ENCODE results near the gene GPR162. TPM values are rescaled to one million over a fixed set of nuclear protein-coding genes. Genes with fewer than 3 reads are reported as not detected.

The GPR162 gene
- total RNA-seq, 1 donor = 1.4 TPM

GRCh38 chr12:6855322-6855721 lies 33.7 kb downstream of the GPR162 start:
- Histone ChIP-seq H2AFZ (ENCODE audit: low read length) (no peak overlapping the region), H3K4me1 (ENCODE audit: insufficient read depth, low read length) (peaks cover 23% of the 10 kb centered on the region), H3K4me2 (ENCODE audit: insufficient read depth, low read length) (no peak overlapping the region), H3K4me3 (ENCODE audit: insufficient read depth, low read length) (no peak overlapping the region), H3K79me2 (ENCODE audit: insufficient read depth, low read length) (peaks cover 42% of the 10 kb centered on the region), H4K20me1 (ENCODE audit: insufficient read depth, low read length) (peaks cover 3% of the 10 kb centered on the region), H3K36me3 (ENCODE audit: insufficient read depth, low read length) (peaks cover 53% of the 10 kb centered on the region), H3K9me3 (ENCODE audit: low read depth, low read length) (no peaks in the 10 kb centered on the region), H3K27ac (ENCODE audit: low read depth, low read length) (no peak overlapping the region), H3K27me3 (ENCODE audit: insufficient read depth, low read length) (no peaks in the 10 kb centered on the region)
- DNase-seq (ENCODE audit: insufficient read length, low spot score, missing footprints) = peak; percentile 77
- TF ChIP-seq, protein P1, sequence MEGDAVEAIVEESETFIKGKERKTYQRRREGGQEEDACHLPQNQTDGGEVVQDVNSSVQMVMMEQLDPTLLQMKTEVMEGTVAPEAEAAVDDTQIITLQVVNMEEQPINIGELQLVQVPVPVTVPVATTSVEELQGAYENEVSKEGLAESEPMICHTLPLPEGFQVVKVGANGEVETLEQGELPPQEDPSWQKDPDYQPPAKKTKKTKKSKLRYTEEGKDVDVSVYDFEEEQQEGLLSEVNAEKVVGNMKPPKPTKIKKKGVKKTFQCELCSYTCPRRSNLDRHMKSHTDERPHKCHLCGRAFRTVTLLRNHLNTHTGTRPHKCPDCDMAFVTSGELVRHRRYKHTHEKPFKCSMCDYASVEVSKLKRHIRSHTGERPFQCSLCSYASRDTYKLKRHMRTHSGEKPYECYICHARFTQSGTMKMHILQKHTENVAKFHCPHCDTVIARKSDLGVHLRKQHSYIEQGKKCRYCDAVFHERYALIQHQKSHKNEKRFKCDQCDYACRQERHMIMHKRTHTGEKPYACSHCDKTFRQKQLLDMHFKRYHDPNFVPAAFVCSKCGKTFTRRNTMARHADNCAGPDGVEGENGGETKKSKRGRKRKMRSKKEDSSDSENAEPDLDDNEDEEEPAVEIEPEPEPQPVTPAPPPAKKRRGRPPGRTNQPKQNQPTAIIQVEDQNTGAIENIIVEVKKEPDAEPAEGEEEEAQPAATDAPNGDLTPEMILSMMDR (IDR thresholded peaks at IDR 0.05; ENCODE audit: extremely low read depth, low read depth, low read length) = no peak

DNA sequence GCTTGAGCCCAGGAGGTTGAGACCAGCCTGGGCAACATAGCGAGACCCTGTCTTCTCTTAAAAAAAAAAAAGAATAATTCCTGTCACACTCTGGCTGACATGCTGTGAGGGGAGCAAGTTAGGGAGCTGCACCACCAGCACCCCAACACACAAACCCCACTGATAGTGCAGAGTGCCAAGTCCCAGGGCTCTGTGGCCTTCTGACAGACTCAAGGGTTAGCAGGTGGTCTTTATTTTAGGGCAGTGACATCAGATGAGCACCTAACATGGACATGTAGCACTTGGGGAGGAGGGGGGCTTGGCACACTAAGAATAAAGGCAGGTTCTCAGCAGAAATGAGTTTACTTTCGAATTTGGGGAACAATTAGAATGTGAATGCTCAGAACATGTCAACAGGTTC lies 37.2 kb downstream of the GPR162 start:
- H3K9me3 ChIP-seq (ENCODE audit: low read depth, low read length) = no peaks in the 10 kb centered on the region
- TF ChIP-seq, protein P1 (IDR thresholded peaks at IDR 0.05; ENCODE audit: extremely low read depth, low read depth, low read length) = no peak
- no peaks in the 10 kb centered on the region for H3K27me3 ChIP-seq (ENCODE audit: insufficient read depth, low read length)
- no peaks in the 10 kb centered on the region for H4K20me1 ChIP-seq (ENCODE audit: insufficient read depth, low read length)
- peaks cover 33% of the 10 kb centered on the region for H3K79me2 ChIP-seq (ENCODE audit: insufficient read depth, low read length)
- no peak overlapping the region for H2AFZ ChIP-seq (ENCODE audit: low read length)
- H3K4me2 ChIP-seq (ENCODE audit: insufficient read depth, low read length) = no peak overlapping the region
- peaks cover 83% of the 10 kb centered on the region for H3K36me3 ChIP-seq (ENCODE audit: insufficient read depth, low read length)
- DNase-seq (ENCODE audit: insufficient read length, low spot score, missing footprints) = peak; percentile 53
- H3K4me3 ChIP-seq (ENCODE audit: insufficient read depth, low read length) = no peak overlapping the region
- peaks cover 10% of the 10 kb centered on the region for H3K4me1 ChIP-seq (ENCODE audit: insufficient read depth, low read length)
- no peak overlapping the region for H3K27ac ChIP-seq (ENCODE audit: low read depth, low read length)

DNA sequence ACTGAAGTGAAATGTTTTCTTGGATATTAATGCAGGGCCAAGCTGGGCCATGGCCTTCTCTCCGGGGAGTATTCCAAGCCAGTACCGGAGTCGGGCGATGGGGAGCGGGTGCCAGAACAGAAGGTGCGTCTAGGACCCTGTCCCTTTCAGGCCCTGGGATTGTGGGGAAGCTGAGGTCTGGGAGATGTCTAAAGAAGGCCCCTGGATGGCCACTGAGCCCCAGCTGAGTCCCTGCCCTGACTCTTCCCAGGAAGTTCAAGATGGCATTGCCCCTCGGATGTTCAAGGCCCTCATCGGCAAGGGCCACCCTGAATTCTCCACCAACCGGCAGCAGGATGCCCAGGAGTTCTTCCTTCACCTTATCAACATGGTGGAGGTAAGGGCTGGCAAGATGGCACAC lies 38.5 kb downstream of the GPR162 start:
- Histone ChIP-seq H3K4me1 (ENCODE audit: insufficient read depth, low read length) (peaks cover 5% of the 10 kb centered on the region), H3K4me3 (ENCODE audit: insufficient read depth, low read length) (no peak overlapping the region), H2AFZ (ENCODE audit: low read length) (no peak overlapping the region), H3K4me2 (ENCODE audit: insufficient read depth, low read length) (no peak overlapping the region), H4K20me1 (ENCODE audit: insufficient read depth, low read length) (no peaks in the 10 kb centered on the region), H3K9me3 (ENCODE audit: low read depth, low read length) (no peaks in the 10 kb centered on the region), H3K79me2 (ENCODE audit: insufficient read depth, low read length) (peaks cover 20% of the 10 kb centered on the region), H3K27me3 (ENCODE audit: insufficient read depth, low read length) (no peaks in the 10 kb centered on the region), H3K36me3 (ENCODE audit: insufficient read depth, low read length) (peaks cover 83% of the 10 kb centered on the region), H3K27ac (ENCODE audit: low read depth, low read length) (no peak overlapping the region)
- TF ChIP-seq, protein P1 (IDR thresholded peaks at IDR 0.05; ENCODE audit: extremely low read depth, low read depth, low read length) = no peak
- DNase-seq (ENCODE audit: insufficient read length, low spot score, missing footprints) = no peak

- peaks cover 5% of the 10 kb centered on the region for H3K4me1 ChIP-seq (ENCODE audit: insufficient read depth, low read length)
- no peak overlapping the region for H3K27ac ChIP-seq (ENCODE audit: low read depth, low read length)
- no peak overlapping the region for H3K4me2 ChIP-seq (ENCODE audit: insufficient read depth, low read length)
- peaks cover 12% of the 10 kb centered on the region for H3K79me2 ChIP-seq (ENCODE audit: insufficient read depth, low read length)
- no peak overlapping the region for H3K4me3 ChIP-seq (ENCODE audit: insufficient read depth, low read length)
- H2AFZ ChIP-seq (ENCODE audit: low read length) = no peak overlapping the region
- no peaks in the 10 kb centered on the region for H4K20me1 ChIP-seq (ENCODE audit: insufficient read depth, low read length)
- peaks cover 82% of the 10 kb centered on the region for H3K36me3 ChIP-seq (ENCODE audit: insufficient read depth, low read length)
- no peaks in the 10 kb centered on the region for H3K27me3 ChIP-seq (ENCODE audit: insufficient read depth, low read length)
- H3K9me3 ChIP-seq (ENCODE audit: low read depth, low read length) = no peaks in the 10 kb centered on the region
- no peak for DNase-seq (ENCODE audit: insufficient read length, low spot score, missing footprints)
- TF ChIP-seq, protein P1 (IDR thresholded peaks at IDR 0.05; ENCODE audit: extremely low read depth, low read depth, low read length) = no peak
Observed at GRCh38 chr12:6860942-6861341, 39.3 kb downstream of the GPR162 start.
